Suprapubic skin (tissue), 4 donors: ENCODE data around the gene ARHGAP4. TPM values are rescaled to one million over a fixed set of nuclear protein-coding genes. Genes with fewer than 3 reads are reported as not detected.

ENCODE experiments used
- DNase-seq, 2 donors: peaks; one replicate each; pipeline ENCODE4 v3.0.0-alpha.2; 2019; ENCODE audit warnings: low spot score in 2 of 2
- H3K27ac ChIP-seq: fragments of 200-600 bp; sonication (generic); one replicate; pipeline ENCODE4 v1.5.1; 2019
- H3K27me3 ChIP-seq: fragments of 200-600 bp; sonication (generic); one replicate; pipeline ENCODE4 v1.5.1; 2019
- H3K36me3 ChIP-seq: fragments of 200-600 bp; sonication (generic); one replicate; pipeline ENCODE4 v1.5.1; 2019
- H3K4me1 ChIP-seq: fragments of 200-600 bp; sonication (generic); one replicate; pipeline ENCODE4 v1.5.1; 2019
- H3K4me3 ChIP-seq: fragments of 200-600 bp; sonication (generic); one replicate; pipeline ENCODE4 v1.5.1; 2019; ENCODE audit warnings: mild to moderate bottlenecking
- H3K9me3 ChIP-seq: fragments of 200-600 bp; sonication (generic); one replicate; pipeline ENCODE4 v1.5.1; 2019
- EP300 ChIP-seq: sonication (generic); formaldehyde crosslinking; IDR thresholded peaks from one replicate; pipeline ENCODE4 v1.6.1; 2017; ENCODE audit warnings: antibody characterized with exemption
- POLR2A ChIP-seq, 2 donors: fragments of 450-650 bp; IDR thresholded peaks; one replicate each; pipeline ENCODE4 v1.6.1; 2017; ENCODE audit warnings: antibody characterized with exemption in 2 of 2, mild to moderate bottlenecking in 2 of 2, moderate library complexity in 2 of 2
- POLR2AphosphoS5 ChIP-seq, 3 donors: sonication (generic); formaldehyde crosslinking; IDR thresholded peaks; one replicate each; pipeline ENCODE4 v1.6.1; 2017; ENCODE audit warnings: antibody characterized with exemption in 3 of 3
- WGBS: methylation state at CpG from one replicate; pipeline ENCODE4 v1.1.5; 2018; 5-methylcytosine and 5-hydroxymethylcytosine counted together
- total RNA-seq, 4 donors: library from RNA; depleted of rRNA; stranded (reverse); fragments of >200 nt; gene quantifications; one replicate each; pipeline ENCODE4 v1.1.0, GENCODE V29; 2016
- TF ChIP-seq, protein P1 (sequence below), 2 donors: fragments of 200-600 bp in 1 of 2; fragments of 450-650 bp in 1 of 2; sonication (generic) in 1 of 2; IDR thresholded peaks; one replicate each; pipeline ENCODE4 v1.5.1; 2016 to 2019; ENCODE audit warnings: antibody characterized with exemption in 2 of 2, mild to moderate bottlenecking in 1 of 2, moderate library complexity in 1 of 2

Gene ARHGAP4
- total RNA-seq, 4 donors from 2014 or later, result 4.8 to 17.6 (median 9.6) TPM

GRCh38 chrX:153871946-153872878 is 53.9 kb downstream of the ARHGAP4 start:
- Histone ChIP-seq H3K4me3 (no peak overlapping the region), H3K36me3 (no peaks in the 10 kb centered on the region), H3K27ac (no peak overlapping the region), H3K9me3 (no peaks in the 10 kb centered on the region), H3K27me3 (peaks cover 10% of the 10 kb centered on the region), H3K4me1 (no peaks in the 10 kb centered on the region)
- no peak for DNase-seq
- TF ChIP-seq EP300, result no peak
- TF ChIP-seq, protein P1, sequence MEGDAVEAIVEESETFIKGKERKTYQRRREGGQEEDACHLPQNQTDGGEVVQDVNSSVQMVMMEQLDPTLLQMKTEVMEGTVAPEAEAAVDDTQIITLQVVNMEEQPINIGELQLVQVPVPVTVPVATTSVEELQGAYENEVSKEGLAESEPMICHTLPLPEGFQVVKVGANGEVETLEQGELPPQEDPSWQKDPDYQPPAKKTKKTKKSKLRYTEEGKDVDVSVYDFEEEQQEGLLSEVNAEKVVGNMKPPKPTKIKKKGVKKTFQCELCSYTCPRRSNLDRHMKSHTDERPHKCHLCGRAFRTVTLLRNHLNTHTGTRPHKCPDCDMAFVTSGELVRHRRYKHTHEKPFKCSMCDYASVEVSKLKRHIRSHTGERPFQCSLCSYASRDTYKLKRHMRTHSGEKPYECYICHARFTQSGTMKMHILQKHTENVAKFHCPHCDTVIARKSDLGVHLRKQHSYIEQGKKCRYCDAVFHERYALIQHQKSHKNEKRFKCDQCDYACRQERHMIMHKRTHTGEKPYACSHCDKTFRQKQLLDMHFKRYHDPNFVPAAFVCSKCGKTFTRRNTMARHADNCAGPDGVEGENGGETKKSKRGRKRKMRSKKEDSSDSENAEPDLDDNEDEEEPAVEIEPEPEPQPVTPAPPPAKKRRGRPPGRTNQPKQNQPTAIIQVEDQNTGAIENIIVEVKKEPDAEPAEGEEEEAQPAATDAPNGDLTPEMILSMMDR (IDR thresholded peaks at IDR 0.05), result no peak
- TF ChIP-seq POLR2A (IDR thresholded peaks at IDR 0.05), result no peak
- no peak for TF ChIP-seq POLR2AphosphoS5 (IDR thresholded peaks at IDR 0.05)
- WGBS, result 77% methylated on average over 27 of the region's 29 CpGs

- no peaks in the 10 kb centered on the region for H3K9me3 ChIP-seq
- 45% methylated on average over 6 of the region's 6 CpGs for WGBS
- no peak overlapping the region for H3K4me3 ChIP-seq
- peaks cover 10% of the 10 kb centered on the region for H3K27me3 ChIP-seq
- H3K36me3 ChIP-seq, result no peaks in the 10 kb centered on the region
- TF ChIP-seq EP300 (no peak), POLR2A (IDR thresholded peaks at IDR 0.05) (no peak), POLR2AphosphoS5 (IDR thresholded peaks at IDR 0.05) (no peak)
- TF ChIP-seq, protein P1 (IDR thresholded peaks at IDR 0.05), result no peak
- no peak overlapping the region for H3K27ac ChIP-seq
- DNase-seq, result no peak
- H3K4me1 ChIP-seq, result no peaks in the 10 kb centered on the region
Measured at GRCh38 chrX:153871451-153871850, 54.6 kb downstream of the ARHGAP4 start.

- no peak for TF ChIP-seq POLR2AphosphoS5 (IDR thresholded peaks at IDR 0.05)
- no peak overlapping the region for H3K4me3 ChIP-seq
- no peaks in the 10 kb centered on the region for H3K36me3 ChIP-seq
- WGBS, result 52% methylated on average over 20 of the region's 21 CpGs
- no peaks in the 10 kb centered on the region for H3K4me1 ChIP-seq
- H3K9me3 ChIP-seq, result no peaks in the 10 kb centered on the region
- no peak for DNase-seq
- H3K27ac ChIP-seq, result no peak overlapping the region
- H3K27me3 ChIP-seq, result peaks cover 10% of the 10 kb centered on the region
Measured at GRCh38 chrX:153870791-153871360, 55.2 kb downstream of the ARHGAP4 start.

- Histone ChIP-seq H3K27me3 (peaks cover 10% of the 10 kb centered on the region), H3K27ac (no peak overlapping the region), H3K4me1 (no peaks in the 10 kb centered on the region), H3K4me3 (no peak overlapping the region), H3K36me3 (no peaks in the 10 kb centered on the region), H3K9me3 (no peaks in the 10 kb centered on the region)
- 78% methylated on average over 4 of the region's 11 CpGs for WGBS
- no peak for TF ChIP-seq POLR2A (IDR thresholded peaks at IDR 0.05)
- TF ChIP-seq POLR2AphosphoS5 (IDR thresholded peaks at IDR 0.05), result no peak
- TF ChIP-seq EP300, result no peak
- TF ChIP-seq, protein P1 (IDR thresholded peaks at IDR 0.05), result no peak
- DNase-seq, result no peak
Measured at GRCh38 chrX:153870288-153870690, 55.8 kb downstream of the ARHGAP4 start.

- H3K27me3 ChIP-seq, result peaks cover 10% of the 10 kb centered on the region
- no peak for DNase-seq
- no peak overlapping the region for H3K4me3 ChIP-seq
- no peaks in the 10 kb centered on the region for H3K9me3 ChIP-seq
- no peak overlapping the region for H3K27ac ChIP-seq
- no peaks in the 10 kb centered on the region for H3K36me3 ChIP-seq
- no peaks in the 10 kb centered on the region for H3K4me1 ChIP-seq
- WGBS, result 86% methylated on average over 19 of the region's 31 CpGs
- TF ChIP-seq EP300 (no peak), POLR2AphosphoS5 (IDR thresholded peaks at IDR 0.05) (no peak), POLR2A (IDR thresholded peaks at IDR 0.05) (no peak)
- TF ChIP-seq, protein P1 (IDR thresholded peaks at IDR 0.05), result no peak
Measured at GRCh38 chrX:153869473-153870287, 56.4 kb downstream of the ARHGAP4 start.
